ENCODE data around the gene CD247.

Gene CD247

GRCh38 chr1:167454894-167455785 is 63.2 kb downstream of the CD247 start (continued):
- TF ChIP-seq BCL6B (tag by site-specific recombination; IDR thresholded peaks at IDR 0.05) (no peak), ZNF391 (tag by site-specific recombination; IDR thresholded peaks at IDR 0.05; ENCODE audit: borderline replicate concordance, low read depth) (no peak; the same call in 1 of the 2 replicates), ZNF426 (tag by site-specific recombination; IDR thresholded peaks at IDR 0.05) (no peak), ZBTB20 (tag by site-specific recombination; IDR thresholded peaks at IDR 0.05) (peak; percentile 78), ZNF561 (tag by site-specific recombination; IDR thresholded peaks at IDR 0.05; ENCODE audit: borderline replicate concordance) (peak; percentile 86; the same call in 1 of the 2 replicates), KLF9 (tag by site-specific recombination; IDR thresholded peaks at IDR 0.05; ENCODE audit: low read depth) (peak; percentile 53; the same call in 1 of the 2 replicates), SCRT1 (tag by site-specific recombination; IDR thresholded peaks at IDR 0.05; ENCODE audit: borderline replicate concordance) (no peak)

GRCh38 chr1:167454304-167454893 is 63.9 kb downstream of the CD247 start:
- H3K9me3 ChIP-seq (ENCODE audit: control insufficient read depth, insufficient read depth, low read depth, low read length): no peaks in the 10 kb centered on the region
- no peaks in the 10 kb centered on the region for H3K36me3 ChIP-seq (ENCODE audit: control insufficient read depth in 2 of 2, insufficient read depth in 1 of 2, low read length in 2 of 2)
- peak overlapping the region; percentile 76; the same call in 1 of the 2 replicates for H3K27ac ChIP-seq (ENCODE audit: extremely low read depth, low read depth, low read length)
- CTCF ChIA-PET: interaction anchor here (1.2 to 1.9 kb wide), 7 partner anchors 10 to 394 kb away, joined by 3 to 8 read pairs (median 5); no protein-coding TSS in a partner anchor
- peak overlapping the region; percentile 63 for H3K4me3 ChIP-seq (ENCODE audit: low read depth, low read length)
- POLR2A ChIA-PET: interaction anchor here (0.9 to 3.1 kb wide), 7 partner anchors 12 to 475 kb away, joined by 3 to 16 read pairs (median 4); partner anchors contain the start of genes CREG1 and POU2F1
- no peak for TF ChIP-seq MEIS1 (CRISPR knock-in tag; IDR thresholded peaks at IDR 0.05; ENCODE audit: borderline replicate concordance)
- peak; percentile 93 for TF ChIP-seq ZBTB17 (tag by site-specific recombination; IDR thresholded peaks at IDR 0.05)
- TF ChIP-seq WT1 (tag by site-specific recombination; IDR thresholded peaks at IDR 0.05): 0 out of 2 replicates have a peak, but pooled peaks have one; percentile 19
- TF ChIP-seq ZNF837 (tag by site-specific recombination; IDR thresholded peaks at IDR 0.05): no peak
- TF ChIP-seq ZNF169 (tag by site-specific recombination; IDR thresholded peaks at IDR 0.05): no peak
- TF ChIP-seq PATZ1 (tag by site-specific recombination; IDR thresholded peaks at IDR 0.05): peak; percentile 30; the same call in 1 of the 2 replicates
- TF ChIP-seq ZNF449 (tag by site-specific recombination; IDR thresholded peaks at IDR 0.05): no peak
- 0 out of 2 replicates have a peak, but pooled peaks have one; percentile 18 for TF ChIP-seq TCF7L2 (IDR thresholded peaks at IDR 0.05; ENCODE audit: borderline replicate concordance, low read depth, low read length)
- no peaks in the 10 kb centered on the region for H3K4me1 ChIP-seq (ENCODE audit: control insufficient read depth, insufficient read depth, low read length)

GRCh38 chr1:167453123-167453522 is 65.2 kb downstream of the CD247 start:
- ChIA-PET POLR2A (interaction anchor here (3.1 kb wide), 1 partner anchor 233 kb away, joined by 16 read pairs; the partner anchor contains the start of gene POU2F1), CTCF (interaction anchor here (0.7 to 1.9 kb wide), 4 partner anchors 12 to 387 kb away, joined by 3 to 7 read pairs (median 4); no protein-coding TSS in a partner anchor)
- Histone ChIP-seq H3K27ac (ENCODE audit: extremely low read depth, low read depth, low read length) (no peak overlapping the region), H3K4me3 (ENCODE audit: low read depth, low read length) (no peak overlapping the region), H3K4me1 (ENCODE audit: control insufficient read depth, insufficient read depth, low read length) (no peaks in the 10 kb centered on the region), H3K36me3 (ENCODE audit: control insufficient read depth in 2 of 2, insufficient read depth in 1 of 2, low read length in 2 of 2) (no peaks in the 10 kb centered on the region), H3K9me3 (ENCODE audit: control insufficient read depth, insufficient read depth, low read depth, low read length) (no peaks in the 10 kb centered on the region)
- TF ChIP-seq TCF7L2 (IDR thresholded peaks at IDR 0.05; ENCODE audit: borderline replicate concordance, low read depth, low read length) (peak; percentile 62; the same call in 1 of the 2 replicates), ZNF624 (tag by site-specific recombination; IDR thresholded peaks at IDR 0.05) (no peak)
